Effector memory CD4-positive, alpha-beta T cell (primary cell): ENCODE data around the gene SPATA31A5.
"Not testable (repeated sequence)": the region's sequence is repeated elsewhere in the genome, so short reads cannot be mapped to it uniquely, and the experiment has no call there.

Experiments used
- DNase-seq, 3 donors: peaks; one replicate each; pipeline ENCODE4 v3.0.0-alpha.2; 2020
- H3K27ac ChIP-seq: 2 replicates; pipeline ENCODE4 v1.7.0; 2013; ENCODE audit warnings: mild to moderate bottlenecking, low read length, moderate library complexity; ENCODE audit not compliant: insufficient read depth, poor library complexity, severe bottlenecking
- H3K27me3 ChIP-seq: replicated peaks from 2 replicates; pipeline ENCODE4 v1.7.0; 2013; ENCODE audit warnings: mild to moderate bottlenecking, low read length; ENCODE audit not compliant: insufficient read depth, control insufficient read depth, poor library complexity, severe bottlenecking
- H3K36me3 ChIP-seq: 2 replicates; pipeline ENCODE4 v1.7.0; 2013; ENCODE audit warnings: mild to moderate bottlenecking, low read length, moderate library complexity; ENCODE audit not compliant: control insufficient read depth, insufficient read depth
- H3K4me1 ChIP-seq: 2 replicates; pipeline ENCODE4 v1.7.0; 2013; ENCODE audit warnings: low read length, mild to moderate bottlenecking; ENCODE audit not compliant: control insufficient read depth, insufficient read depth, poor library complexity, severe bottlenecking
- H3K4me3 ChIP-seq: 2 replicates; pipeline ENCODE4 v1.7.0; 2013; ENCODE audit warnings: low read length, low read depth, mild to moderate bottlenecking; ENCODE audit not compliant: insufficient read depth, poor library complexity, severe bottlenecking
- H3K9me3 ChIP-seq: 2 replicates; pipeline ENCODE4 v1.7.0; 2013; ENCODE audit warnings: mild to moderate bottlenecking, low read length, moderate library complexity; ENCODE audit not compliant: control insufficient read depth
- total RNA-seq, 3 donors: gene quantifications; one replicate each; lab custom pipeline; 2026; lab: John Stamatoyannopoulos, UW

The SPATA31A5 gene
- total RNA-seq = 0 reads per million in 3 donors

DNA sequence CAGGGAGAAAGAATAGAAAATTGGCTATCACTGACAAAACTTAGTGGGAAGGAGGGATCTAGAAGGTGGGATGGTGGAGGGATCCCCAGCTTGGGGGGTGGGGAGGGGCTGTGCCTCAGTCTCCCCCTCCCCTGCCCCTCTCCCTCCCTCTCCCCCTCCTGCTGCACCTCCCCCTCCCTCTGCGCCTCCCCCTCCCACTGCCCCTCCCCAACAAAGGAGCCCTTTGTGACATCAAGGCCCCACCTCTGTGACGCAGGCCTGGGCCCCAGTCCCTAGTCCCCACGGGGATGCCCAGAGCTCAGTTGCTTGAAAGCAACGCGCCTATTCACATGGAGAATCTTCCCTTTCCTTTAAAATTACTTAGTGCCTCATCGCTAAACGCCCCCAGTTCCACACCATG, at the start of gene SPATA31A5:
SPATA31A5 (plus strand) TSS at position 301 of the 400 bp plus-strand sequence; CDS start at position 330, 29 bp downstream.
- H3K27ac ChIP-seq, H3K9me3 ChIP-seq, DNase-seq, H3K36me3 ChIP-seq, H3K4me3 ChIP-seq, H3K27me3 ChIP-seq, H3K4me1 ChIP-seq: not testable (repeated sequence)

DNA sequence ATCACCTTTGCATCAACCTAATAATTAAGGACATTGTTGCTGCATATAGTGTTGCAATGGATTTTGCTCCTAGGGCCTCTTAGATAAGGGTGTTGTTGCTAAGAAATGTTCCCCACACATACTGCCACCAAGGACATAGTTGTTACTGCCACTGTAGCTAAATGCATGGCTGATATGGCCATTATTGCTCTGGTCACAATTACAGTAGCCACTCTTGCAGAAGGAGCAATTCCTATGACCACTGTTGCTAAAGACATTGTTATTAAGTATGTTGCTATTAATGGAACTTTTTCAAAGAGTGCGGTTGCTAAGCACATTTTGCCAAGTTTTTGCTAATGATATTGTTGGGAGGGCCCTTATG, 48.8 kb downstream of the SPATA31A5 start:
- H3K4me1 ChIP-seq = not testable (repeated sequence)

DNA sequence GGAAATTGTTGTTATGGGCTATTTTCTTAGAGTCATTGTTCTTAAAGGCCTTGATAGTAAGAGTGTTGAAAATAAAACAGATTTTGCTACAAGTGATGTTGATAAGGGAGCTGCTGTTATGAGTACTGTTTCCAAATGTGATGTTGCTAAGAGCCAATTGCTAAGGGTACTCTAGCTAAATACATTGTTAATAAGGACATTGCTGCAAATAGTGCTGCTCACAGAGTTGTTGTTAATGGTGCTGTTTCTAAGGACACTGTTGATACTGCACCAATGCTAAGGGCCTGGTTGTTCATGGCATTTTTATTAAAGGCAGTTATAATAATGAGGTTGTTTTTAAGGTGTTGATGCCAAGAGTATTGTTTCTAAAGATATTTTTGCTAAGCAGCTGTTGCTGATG, 52.2 kb downstream of the SPATA31A5 start:
- not testable (repeated sequence) for H3K36me3 ChIP-seq, H3K4me1 ChIP-seq, H3K9me3 ChIP-seq, DNase-seq, H3K27me3 ChIP-seq, H3K27ac ChIP-seq, H3K4me3 ChIP-seq

More for the DNA sequence above, 48.8 kb downstream of the SPATA31A5 start:
- not testable (repeated sequence) for H3K9me3 ChIP-seq, H3K4me3 ChIP-seq, H3K36me3 ChIP-seq, H3K27ac ChIP-seq, H3K27me3 ChIP-seq, DNase-seq
